GM23338 (cell line): ENCODE measurements around the gene HOMER1.

Experiments used
- EZH2 ChIP-seq: fragments of 200-600 bp; sonication (generic); IDR thresholded peaks from one replicate; pipeline ENCODE4 v1.8.0; 2017; ENCODE audit warnings: antibody characterized with exemption, mild to moderate bottlenecking, low read depth; ENCODE audit not compliant: unreplicated experiment
- EZH2phosphoT487 ChIP-seq: fragments of 200-600 bp; sonication (generic); IDR thresholded peaks from one replicate; pipeline ENCODE4 v1.8.1; 2018; ENCODE audit warnings: antibody characterized with exemption; ENCODE audit not compliant: unreplicated experiment
- TF ChIP-seq, protein P1 (sequence below), 2 experiments: fragments of 200-600 bp in 1 of 2; sonication (generic) in 1 of 2; conservative IDR thresholded peaks; 2 replicates each; pipeline versions ENCODE4 v1.5.1 to v1.6.1; 2016 to 2017; ENCODE audit warnings: antibody characterized with exemption in 2 of 2, low read depth in 2 of 2, mild to moderate bottlenecking in 2 of 2, moderate library complexity in 1 of 2
- TF ChIP-seq, protein P2 (sequence below): IDR thresholded peaks from one replicate; pipeline ENCODE4 v1.6.1; 2018; ENCODE audit warnings: antibody characterized with exemption; ENCODE audit not compliant: unreplicated experiment
- TF ChIP-seq, protein P3 (sequence below): IDR thresholded peaks from 2 replicates; pipeline ENCODE4 v1.6.1; 2016; ENCODE audit warnings: antibody characterized with exemption

DNA sequence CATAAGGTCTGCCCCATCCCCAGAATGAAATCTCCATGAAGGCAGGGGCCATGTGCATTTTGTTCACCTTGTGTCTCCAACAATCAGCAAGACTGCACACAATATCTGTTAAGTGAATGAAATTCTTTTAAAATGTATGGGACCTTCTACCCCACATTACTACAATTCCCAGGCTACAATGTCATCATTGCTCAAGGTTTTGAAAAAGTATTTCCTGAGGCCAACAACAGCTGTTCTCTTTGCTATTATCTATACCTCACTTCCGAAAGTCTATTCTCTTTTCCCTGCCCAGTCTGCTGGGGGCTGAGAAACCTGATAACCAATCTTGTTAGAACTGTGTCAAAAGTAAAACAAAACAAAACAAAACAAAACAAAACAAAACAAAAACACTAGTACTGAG lies 29.2 kb downstream of the HOMER1 start:
- TF ChIP-seq, protein P1, sequence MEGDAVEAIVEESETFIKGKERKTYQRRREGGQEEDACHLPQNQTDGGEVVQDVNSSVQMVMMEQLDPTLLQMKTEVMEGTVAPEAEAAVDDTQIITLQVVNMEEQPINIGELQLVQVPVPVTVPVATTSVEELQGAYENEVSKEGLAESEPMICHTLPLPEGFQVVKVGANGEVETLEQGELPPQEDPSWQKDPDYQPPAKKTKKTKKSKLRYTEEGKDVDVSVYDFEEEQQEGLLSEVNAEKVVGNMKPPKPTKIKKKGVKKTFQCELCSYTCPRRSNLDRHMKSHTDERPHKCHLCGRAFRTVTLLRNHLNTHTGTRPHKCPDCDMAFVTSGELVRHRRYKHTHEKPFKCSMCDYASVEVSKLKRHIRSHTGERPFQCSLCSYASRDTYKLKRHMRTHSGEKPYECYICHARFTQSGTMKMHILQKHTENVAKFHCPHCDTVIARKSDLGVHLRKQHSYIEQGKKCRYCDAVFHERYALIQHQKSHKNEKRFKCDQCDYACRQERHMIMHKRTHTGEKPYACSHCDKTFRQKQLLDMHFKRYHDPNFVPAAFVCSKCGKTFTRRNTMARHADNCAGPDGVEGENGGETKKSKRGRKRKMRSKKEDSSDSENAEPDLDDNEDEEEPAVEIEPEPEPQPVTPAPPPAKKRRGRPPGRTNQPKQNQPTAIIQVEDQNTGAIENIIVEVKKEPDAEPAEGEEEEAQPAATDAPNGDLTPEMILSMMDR (conservative IDR thresholded peaks at IDR 0.05; ENCODE audit: low read depth in 2 of 2) = no peak
- TF ChIP-seq, protein P2, sequence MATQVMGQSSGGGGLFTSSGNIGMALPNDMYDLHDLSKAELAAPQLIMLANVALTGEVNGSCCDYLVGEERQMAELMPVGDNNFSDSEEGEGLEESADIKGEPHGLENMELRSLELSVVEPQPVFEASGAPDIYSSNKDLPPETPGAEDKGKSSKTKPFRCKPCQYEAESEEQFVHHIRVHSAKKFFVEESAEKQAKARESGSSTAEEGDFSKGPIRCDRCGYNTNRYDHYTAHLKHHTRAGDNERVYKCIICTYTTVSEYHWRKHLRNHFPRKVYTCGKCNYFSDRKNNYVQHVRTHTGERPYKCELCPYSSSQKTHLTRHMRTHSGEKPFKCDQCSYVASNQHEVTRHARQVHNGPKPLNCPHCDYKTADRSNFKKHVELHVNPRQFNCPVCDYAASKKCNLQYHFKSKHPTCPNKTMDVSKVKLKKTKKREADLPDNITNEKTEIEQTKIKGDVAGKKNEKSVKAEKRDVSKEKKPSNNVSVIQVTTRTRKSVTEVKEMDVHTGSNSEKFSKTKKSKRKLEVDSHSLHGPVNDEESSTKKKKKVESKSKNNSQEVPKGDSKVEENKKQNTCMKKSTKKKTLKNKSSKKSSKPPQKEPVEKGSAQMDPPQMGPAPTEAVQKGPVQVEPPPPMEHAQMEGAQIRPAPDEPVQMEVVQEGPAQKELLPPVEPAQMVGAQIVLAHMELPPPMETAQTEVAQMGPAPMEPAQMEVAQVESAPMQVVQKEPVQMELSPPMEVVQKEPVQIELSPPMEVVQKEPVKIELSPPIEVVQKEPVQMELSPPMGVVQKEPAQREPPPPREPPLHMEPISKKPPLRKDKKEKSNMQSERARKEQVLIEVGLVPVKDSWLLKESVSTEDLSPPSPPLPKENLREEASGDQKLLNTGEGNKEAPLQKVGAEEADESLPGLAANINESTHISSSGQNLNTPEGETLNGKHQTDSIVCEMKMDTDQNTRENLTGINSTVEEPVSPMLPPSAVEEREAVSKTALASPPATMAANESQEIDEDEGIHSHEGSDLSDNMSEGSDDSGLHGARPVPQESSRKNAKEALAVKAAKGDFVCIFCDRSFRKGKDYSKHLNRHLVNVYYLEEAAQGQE = no peak
- TF ChIP-seq EZH2phosphoT487 = no peak
- no peak for TF ChIP-seq EZH2
- TF ChIP-seq, protein P3, sequence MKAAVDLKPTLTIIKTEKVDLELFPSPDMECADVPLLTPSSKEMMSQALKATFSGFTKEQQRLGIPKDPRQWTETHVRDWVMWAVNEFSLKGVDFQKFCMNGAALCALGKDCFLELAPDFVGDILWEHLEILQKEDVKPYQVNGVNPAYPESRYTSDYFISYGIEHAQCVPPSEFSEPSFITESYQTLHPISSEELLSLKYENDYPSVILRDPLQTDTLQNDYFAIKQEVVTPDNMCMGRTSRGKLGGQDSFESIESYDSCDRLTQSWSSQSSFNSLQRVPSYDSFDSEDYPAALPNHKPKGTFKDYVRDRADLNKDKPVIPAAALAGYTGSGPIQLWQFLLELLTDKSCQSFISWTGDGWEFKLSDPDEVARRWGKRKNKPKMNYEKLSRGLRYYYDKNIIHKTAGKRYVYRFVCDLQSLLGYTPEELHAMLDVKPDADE = no peak
